Adipose tissue (tissue), 3 donors: ENCODE results near the gene AKT1S1. TPM values are rescaled to one million over a fixed set of nuclear protein-coding genes. Genes with fewer than 3 reads are reported as not detected.
"Not testable (repeated sequence)": the region's sequence is repeated elsewhere in the genome, so short reads cannot be mapped to it uniquely, and the experiment has no call there.

Experiments used
- H3K27ac ChIP-seq: one replicate; pipeline ENCODE4 v1.5.1; 2013; ENCODE audit warnings: low read depth, low read length
- WGBS, 3 donors: extraction: QIAGEN DNeasy Blood & Tissue Kit; methylation state at CpG; one replicate each; pipeline ENCODE4 v1.1.7; 2013; 5-methylcytosine and 5-hydroxymethylcytosine counted together
- polyA plus RNA-seq, 3 donors: library from polyadenylated mRNA; stranded (reverse); fragments of 200-250 nt; gene quantifications; one replicate each; pipeline ENCODE4 v1.2.3, GENCODE V29; 2013
- donor health status: healthy with polysubstance abuse.
- donor health status: Bipolar disorder and iron deficiency.
- donor health status: healthy.

The AKT1S1 gene
- 10 to 100 TPM; 21.6 to 43.5 (median 41.7) TPM for polyA plus RNA-seq

GRCh38 chr19:49877020-49877878 lies at the start of gene AKT1S1, which contains the start of gene TBC1D17:
TSS of gene AKT1S1 (minus strand) at chr19:49877355. CDS start at chr19:49873295, 4,060 bp downstream.
TSS of gene TBC1D17 (plus strand) at chr19:49877702. CDS start at chr19:49877724, 22 bp downstream.
- WGBS, 3 donors = 0% methylated on average over 61 of the region's 61 CpGs
- peak within 1 kb of the TSS; percentile 82 for H3K27ac ChIP-seq

GRCh38 chr19:49926515-49926914 lies 49.4 kb upstream of the AKT1S1 start:
- WGBS, 3 donors = 91 to 93% (median 93%) methylated on average over 10 of the region's 10 CpGs
- H3K27ac ChIP-seq = no peak overlapping the region

GRCh38 chr19:49925486-49925885 lies 48.3 kb upstream of the AKT1S1 start:
- 96 to 97% (median 97%) methylated on average over 5 of the region's 5 CpGs for WGBS, 3 donors

GRCh38 chr19:49924881-49925210 lies 47.7 kb upstream of the AKT1S1 start:
- WGBS, 3 donors = 92 to 95% (median 94%) methylated on average over 13 of the region's 13 CpGs
- H3K27ac ChIP-seq = not testable (repeated sequence)

More at GRCh38 chr19:49925486-49925885, 48.3 kb upstream of the AKT1S1 start:
- no peak overlapping the region for H3K27ac ChIP-seq

- WGBS, 3 donors = 72 to 80% (median 77%) methylated on average over 25 of the region's 25 CpGs
- H3K27ac ChIP-seq = no peak overlapping the region
Measured at GRCh38 chr19:49924004-49924880, 47.1 kb upstream of the AKT1S1 start.

- H3K27ac ChIP-seq = no peak overlapping the region
- 82 to 87% (median 85%) methylated on average over 31 of the region's 31 CpGs for WGBS, 3 donors
Measured at GRCh38 chr19:49923055-49924003, 46.2 kb upstream of the AKT1S1 start.

- 75 to 89% (median 76%) methylated on average over 22 of the region's 22 CpGs for WGBS, 3 donors
- H3K27ac ChIP-seq = no peak overlapping the region
Measured at GRCh38 chr19:49921871-49922795, 45.0 kb upstream of the AKT1S1 start.

- WGBS, 3 donors = 87 to 94% (median 92%) methylated on average over 24 of the region's 24 CpGs
Measured at GRCh38 chr19:49920624-49921363, 43.6 kb upstream of the AKT1S1 start.

GRCh38 chr19:49918089-49918488 lies 40.9 kb upstream of the AKT1S1 start:
- WGBS, 3 donors = 92 to 95% (median 94%) methylated on average over 8 of the region's 8 CpGs
- H3K27ac ChIP-seq = no peak overlapping the region

More at GRCh38 chr19:49920624-49921363, 43.6 kb upstream of the AKT1S1 start:
- H3K27ac ChIP-seq = no peak overlapping the region

GRCh38 chr19:49916839-49917733 lies 39.9 kb upstream of the AKT1S1 start:
- no peak overlapping the region for H3K27ac ChIP-seq
- 63 to 79% (median 68%) methylated on average over 21 of the region's 21 CpGs for WGBS, 3 donors

- H3K27ac ChIP-seq = no peak overlapping the region
- WGBS, 3 donors = 96 to 98% (median 98%) methylated on average over 6 of the region's 6 CpGs
Measured at GRCh38 chr19:49915271-49915670, 38.1 kb upstream of the AKT1S1 start.

GRCh38 chr19:49913720-49914119 lies 36.6 kb upstream of the AKT1S1 start:
- no peak overlapping the region for H3K27ac ChIP-seq
- 88 to 94% (median 90%) methylated on average over 10 of the region's 10 CpGs for WGBS, 3 donors

GRCh38 chr19:49912965-49913685 lies 36.0 kb upstream of the AKT1S1 start:
- no peak overlapping the region for H3K27ac ChIP-seq
- 79 to 86% (median 81%) methylated on average over 21 of the region's 21 CpGs for WGBS, 3 donors

GRCh38 chr19:49911381-49912145 lies 34.4 kb upstream of the AKT1S1 start:
- WGBS, 3 donors = 48 to 69% (median 50%) methylated on average over 9 of the region's 9 CpGs
- H3K27ac ChIP-seq = no peak overlapping the region
